Gastroesophageal sphincter (tissue), 3 donors: ENCODE data around the gene ANKRD1.

ENCODE experiments used
- EP300 ChIP-seq: sonication (generic); formaldehyde crosslinking; IDR thresholded peaks from one replicate; pipeline ENCODE4 v1.6.1; 2017; ENCODE audit warnings: antibody characterized with exemption, mild to moderate bottlenecking
- POLR2A ChIP-seq, 2 donors: fragments of 450-650 bp; IDR thresholded peaks; one replicate each; pipeline ENCODE4 v1.6.1; 2017; ENCODE audit warnings: antibody characterized with exemption in 2 of 2, mild to moderate bottlenecking in 2 of 2, moderate library complexity in 1 of 2
- TF ChIP-seq, protein P1 (sequence below), 4 experiments: fragments of 200-600 bp in 2 of 4; fragments of 450-650 bp in 2 of 4; sonication (generic) in 1 of 4; IDR thresholded peaks; one replicate each; pipeline ENCODE4 v1.5.1; 2017 to 2019; ENCODE audit warnings: antibody characterized with exemption in 4 of 4, mild to moderate bottlenecking in 2 of 4, moderate library complexity in 2 of 4

DNA sequence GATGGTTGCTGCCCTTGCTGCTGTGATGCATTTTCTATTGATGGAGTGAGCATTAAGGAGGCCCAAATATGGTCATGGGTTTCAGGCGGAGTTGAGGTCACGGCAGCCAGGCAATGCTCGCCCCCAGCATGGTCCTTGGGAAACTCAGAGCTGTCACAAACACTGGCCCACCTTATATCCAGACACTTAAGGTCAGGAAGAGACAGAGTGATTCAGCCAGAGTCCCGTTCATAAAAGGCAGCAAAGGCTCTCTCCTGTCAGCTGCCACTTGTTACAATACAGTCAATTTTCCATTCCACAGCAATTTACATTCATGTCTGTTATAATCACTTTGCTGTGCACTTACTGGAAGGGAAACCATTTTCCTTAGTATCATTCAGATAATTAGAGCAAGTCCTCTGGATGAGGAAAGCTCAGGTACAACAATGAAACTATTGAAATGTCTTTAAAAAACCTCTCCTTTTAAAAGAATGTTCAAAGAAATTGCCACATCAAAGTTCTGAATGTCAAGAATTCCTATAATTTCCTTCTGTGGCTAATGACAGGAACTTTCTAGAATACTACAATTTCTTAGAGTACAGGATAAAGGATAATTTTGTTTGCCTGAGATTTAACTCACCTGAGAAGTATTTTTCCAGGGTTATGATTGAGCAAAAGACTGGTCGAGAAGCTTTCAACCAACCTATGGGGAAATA is 14.8 kb upstream of the ANKRD1 start:
- TF ChIP-seq, protein P1, sequence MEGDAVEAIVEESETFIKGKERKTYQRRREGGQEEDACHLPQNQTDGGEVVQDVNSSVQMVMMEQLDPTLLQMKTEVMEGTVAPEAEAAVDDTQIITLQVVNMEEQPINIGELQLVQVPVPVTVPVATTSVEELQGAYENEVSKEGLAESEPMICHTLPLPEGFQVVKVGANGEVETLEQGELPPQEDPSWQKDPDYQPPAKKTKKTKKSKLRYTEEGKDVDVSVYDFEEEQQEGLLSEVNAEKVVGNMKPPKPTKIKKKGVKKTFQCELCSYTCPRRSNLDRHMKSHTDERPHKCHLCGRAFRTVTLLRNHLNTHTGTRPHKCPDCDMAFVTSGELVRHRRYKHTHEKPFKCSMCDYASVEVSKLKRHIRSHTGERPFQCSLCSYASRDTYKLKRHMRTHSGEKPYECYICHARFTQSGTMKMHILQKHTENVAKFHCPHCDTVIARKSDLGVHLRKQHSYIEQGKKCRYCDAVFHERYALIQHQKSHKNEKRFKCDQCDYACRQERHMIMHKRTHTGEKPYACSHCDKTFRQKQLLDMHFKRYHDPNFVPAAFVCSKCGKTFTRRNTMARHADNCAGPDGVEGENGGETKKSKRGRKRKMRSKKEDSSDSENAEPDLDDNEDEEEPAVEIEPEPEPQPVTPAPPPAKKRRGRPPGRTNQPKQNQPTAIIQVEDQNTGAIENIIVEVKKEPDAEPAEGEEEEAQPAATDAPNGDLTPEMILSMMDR (IDR thresholded peaks at IDR 0.05), result no peak
- TF ChIP-seq POLR2A (IDR thresholded peaks at IDR 0.05), result no peak
- TF ChIP-seq EP300, result no peak
